Measurements from ENCODE around the gene SRR. TPM values are rescaled to one million over a fixed set of nuclear protein-coding genes. Genes with fewer than 3 reads are reported as not detected.

SRR gene
- total and polyA plus RNA-seq, 9 of the 15 experiments (the other 6 are each of a cell fraction or from before 2014, with no cell fraction given): 5.0 to 19.4 (median 7.9) TPM

DNA sequence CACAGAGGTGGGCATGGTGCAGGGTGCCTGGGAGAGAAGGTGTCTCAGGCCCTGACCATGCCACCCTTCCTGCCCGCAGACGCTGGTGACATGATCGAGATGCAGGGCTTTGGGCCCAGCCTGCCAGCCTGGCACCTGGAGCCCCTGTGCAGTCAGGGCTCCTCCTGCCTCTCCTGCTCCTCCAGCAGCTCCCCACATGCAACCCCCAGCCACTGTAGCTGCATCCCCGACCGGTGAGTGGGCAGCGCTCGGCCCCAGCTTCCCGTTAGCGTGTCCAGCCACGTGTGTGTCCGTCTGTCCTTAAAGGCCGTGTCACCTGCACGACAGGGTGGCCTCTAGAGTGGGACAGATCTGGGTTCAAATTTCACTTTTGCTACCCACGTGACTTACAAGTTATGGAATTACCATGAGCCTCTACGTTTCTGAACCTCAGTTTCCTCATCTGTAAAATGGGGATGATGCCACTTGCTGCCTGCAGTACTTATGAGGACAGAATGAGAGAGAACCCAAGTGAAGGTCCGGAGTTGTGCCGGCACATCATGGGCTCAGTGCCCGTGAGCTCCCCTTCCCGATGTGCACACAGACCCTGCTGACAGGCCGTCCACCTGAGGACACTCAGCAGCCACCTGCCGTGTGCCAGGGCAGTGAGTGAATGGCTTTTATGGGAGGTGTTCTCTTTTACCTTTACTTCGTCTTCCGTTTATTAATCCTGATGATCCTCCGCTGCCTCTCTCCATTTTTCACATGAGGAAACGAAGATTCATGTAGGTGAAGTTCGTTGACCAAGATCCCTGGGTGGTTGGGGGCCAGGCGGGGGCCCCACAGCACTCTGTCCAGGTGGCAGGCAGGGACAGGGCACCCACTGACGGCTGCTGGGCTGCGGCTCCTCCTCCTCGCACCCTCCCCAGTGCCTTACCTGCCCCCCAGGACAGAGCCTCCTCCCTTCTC, 67.7 kb downstream of the SRR start:
- H3K4me1 ChIP-seq (replicated peaks in 1 of 2; ENCODE audit: control insufficient read depth in 2 of 2, insufficient read depth in 2 of 2, low read length in 2 of 2): peaks cover 0 to 13% of the 10 kb centered on the region in 2 experiments; a peak in 2 of 5 replicates
- WGBS (ENCODE audit: insufficient coverage, low coverage, missing lambda C conversion rate): 79% methylated on average over 20 of the region's 30 CpGs
- BruUV-seq (replicated peaks): no TSS peak
- FAIRE-seq (no peak), DNase-seq (ENCODE audit: extremely low read depth in 1 of 4, low spot score in 3 of 4) (no peak), ATAC-seq (no peak)
- H3K4me3 ChIP-seq: no peak overlapping the region
- no peaks in the 10 kb centered on the region for H3K9me1 ChIP-seq (ENCODE audit: control insufficient read depth, insufficient read depth, low read length)
- intact Hi-C loops (cut with micrococcal nuclease) (no loop called here), in situ Hi-C loops (cut with MboI) (no loop called here)
- H3K79me2 ChIP-seq (ENCODE audit: control insufficient read depth, insufficient read depth, low read length): no peaks in the 10 kb centered on the region
- H3K27ac ChIP-seq (ENCODE audit: extremely low read depth, low read depth, low read length): no peak overlapping the region
- H3K36me3 ChIP-seq (ENCODE audit: control insufficient read depth, insufficient read depth, low read length): no peaks in the 10 kb centered on the region
- peak overlapping the region in 1 of 2 experiments; percentile 5; a peak in 1 of 4 replicates for H3K9ac ChIP-seq (ENCODE audit: insufficient read depth in 1 of 2, low read depth in 2 of 2, low read length in 2 of 2)
- no peak for TF ChIP-seq PYGO2 (tag; IDR thresholded peaks at IDR 0.05)
- no peak for TF ChIP-seq HMG20A (CRISPR knock-in tag; conservative IDR thresholded peaks at IDR 0.05)
- 0 out of 4 replicates have a peak, but pooled peaks of 1 of the 2 experiments have one; percentile 34 for TF ChIP-seq KDM1A (IDR thresholded peaks at IDR 0.05)
- TF ChIP-seq MYBL2 (IDR thresholded peaks at IDR 0.05; ENCODE audit: low read depth): no peak
- TF ChIP-seq MYBL2 (CRISPR knock-in tag; IDR thresholded peaks at IDR 0.05; ENCODE audit: borderline replicate concordance): no peak
- TF ChIP-seq NONO (IDR thresholded peaks at IDR 0.05; ENCODE audit: low read depth in 2 of 2, low read length in 1 of 2): no peak
- no peak for TF ChIP-seq ZNF197 (CRISPR knock-in tag; IDR thresholded peaks at IDR 0.05; ENCODE audit: low read depth)
- no peak for TF ChIP-seq SMAD4 (CRISPR knock-in tag; conservative IDR thresholded peaks at IDR 0.05)
- TF ChIP-seq BCOR (IDR thresholded peaks at IDR 0.05): peak; percentile 40; the same call in 1 of the 2 replicates
- no peaks in the 10 kb centered on the region for H4K20me1 ChIP-seq (replicated peaks; ENCODE audit: control insufficient read depth, insufficient read depth, low read length)
- ChIA-PET CTCF (ENCODE audit: low intra/inter-chr PET ratio) (no interaction called here), POLR2A (interaction anchor here (0.7 to 2.2 kb wide), 3 partner anchors 11 to 808 kb away, joined by 3 to 8 read pairs (median 4); no protein-coding TSS in a partner anchor)
- H3K4me2 ChIP-seq (ENCODE audit: insufficient read depth, low read length): no peak overlapping the region
- no peak overlapping the region for H2AFZ ChIP-seq (ENCODE audit: low read depth, low read length)
- H3K9me3 ChIP-seq (replicated peaks; ENCODE audit: control insufficient read depth, insufficient read depth, low read depth, low read length): no peaks in the 10 kb centered on the region
- H3K27me3 ChIP-seq (ENCODE audit: control insufficient read depth in 2 of 2, insufficient read depth in 2 of 2, low read length in 2 of 2): no peaks in the 10 kb centered on the region
